Measurements from ENCODE around the gene PCDHA3.

DNA sequence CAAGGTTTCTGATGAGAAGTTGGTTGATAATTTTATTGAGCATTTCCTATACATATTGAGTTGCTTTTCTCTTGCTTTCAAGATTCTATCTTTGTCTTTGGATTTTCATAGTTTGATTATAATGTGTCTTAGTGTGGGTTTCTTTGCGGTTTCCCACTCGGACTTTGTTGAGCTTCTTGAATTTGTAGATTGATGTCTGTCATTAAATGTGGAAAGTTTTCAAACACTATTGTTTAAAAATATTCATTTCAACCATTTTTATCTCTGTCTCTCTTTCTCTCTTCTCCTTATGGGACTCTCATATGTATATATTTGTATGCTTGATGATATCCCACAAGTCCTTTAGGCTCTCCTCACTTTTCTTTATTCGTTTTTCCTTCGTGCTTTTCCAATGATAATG lies 33.4 kb upstream of the PCDHA3 start:
- TF ChIP-seq ZBTB7A (IDR thresholded peaks at IDR 0.05; ENCODE audit: low read depth): no peak
- TF ChIP-seq EP300 (IDR thresholded peaks at IDR 0.05; ENCODE audit: borderline replicate concordance): no peak
- TF ChIP-seq CEBPB (IDR thresholded peaks at IDR 0.05): no peak
- TF ChIP-seq TEAD4 (IDR thresholded peaks at IDR 0.05): no peak
- no peak for TF ChIP-seq FOXM1 (IDR thresholded peaks at IDR 0.05; ENCODE audit: borderline replicate concordance, low read depth)
- TF ChIP-seq TAF1 (IDR thresholded peaks at IDR 0.05; ENCODE audit: low read depth): no peak
- TF ChIP-seq CREB1 (IDR thresholded peaks at IDR 0.05; ENCODE audit: low read depth): no peak
- TF ChIP-seq RAD21 (IDR thresholded peaks at IDR 0.05; ENCODE audit: low read depth): no peak
- TF ChIP-seq, protein P1, sequence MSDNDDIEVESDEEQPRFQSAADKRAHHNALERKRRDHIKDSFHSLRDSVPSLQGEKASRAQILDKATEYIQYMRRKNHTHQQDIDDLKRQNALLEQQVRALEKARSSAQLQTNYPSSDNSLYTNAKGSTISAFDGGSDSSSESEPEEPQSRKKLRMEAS (IDR thresholded peaks at IDR 0.05): no peak
- TF ChIP-seq NFIC (IDR thresholded peaks at IDR 0.05): no peak
- TF ChIP-seq EGR1 (IDR thresholded peaks at IDR 0.05): no peak
- no peak for TF ChIP-seq USF1 (IDR thresholded peaks at IDR 0.05)
- TF ChIP-seq, protein P2, sequence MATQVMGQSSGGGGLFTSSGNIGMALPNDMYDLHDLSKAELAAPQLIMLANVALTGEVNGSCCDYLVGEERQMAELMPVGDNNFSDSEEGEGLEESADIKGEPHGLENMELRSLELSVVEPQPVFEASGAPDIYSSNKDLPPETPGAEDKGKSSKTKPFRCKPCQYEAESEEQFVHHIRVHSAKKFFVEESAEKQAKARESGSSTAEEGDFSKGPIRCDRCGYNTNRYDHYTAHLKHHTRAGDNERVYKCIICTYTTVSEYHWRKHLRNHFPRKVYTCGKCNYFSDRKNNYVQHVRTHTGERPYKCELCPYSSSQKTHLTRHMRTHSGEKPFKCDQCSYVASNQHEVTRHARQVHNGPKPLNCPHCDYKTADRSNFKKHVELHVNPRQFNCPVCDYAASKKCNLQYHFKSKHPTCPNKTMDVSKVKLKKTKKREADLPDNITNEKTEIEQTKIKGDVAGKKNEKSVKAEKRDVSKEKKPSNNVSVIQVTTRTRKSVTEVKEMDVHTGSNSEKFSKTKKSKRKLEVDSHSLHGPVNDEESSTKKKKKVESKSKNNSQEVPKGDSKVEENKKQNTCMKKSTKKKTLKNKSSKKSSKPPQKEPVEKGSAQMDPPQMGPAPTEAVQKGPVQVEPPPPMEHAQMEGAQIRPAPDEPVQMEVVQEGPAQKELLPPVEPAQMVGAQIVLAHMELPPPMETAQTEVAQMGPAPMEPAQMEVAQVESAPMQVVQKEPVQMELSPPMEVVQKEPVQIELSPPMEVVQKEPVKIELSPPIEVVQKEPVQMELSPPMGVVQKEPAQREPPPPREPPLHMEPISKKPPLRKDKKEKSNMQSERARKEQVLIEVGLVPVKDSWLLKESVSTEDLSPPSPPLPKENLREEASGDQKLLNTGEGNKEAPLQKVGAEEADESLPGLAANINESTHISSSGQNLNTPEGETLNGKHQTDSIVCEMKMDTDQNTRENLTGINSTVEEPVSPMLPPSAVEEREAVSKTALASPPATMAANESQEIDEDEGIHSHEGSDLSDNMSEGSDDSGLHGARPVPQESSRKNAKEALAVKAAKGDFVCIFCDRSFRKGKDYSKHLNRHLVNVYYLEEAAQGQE (IDR thresholded peaks at IDR 0.05; ENCODE audit: low read depth): no peak

Measured in Ishikawa (cell line).